Esophagus muscularis mucosa (tissue), 3 donors: ENCODE results near the gene IGF1R.

ENCODE experiments used
- CTCF ChIP-seq, 3 experiments: fragments of 200-600 bp in 2 of 3; fragments of 450-650 bp in 1 of 3; sonication (generic) in 2 of 3; IDR thresholded peaks; one replicate each; pipeline ENCODE4 v1.5.1; 2017 to 2019; ENCODE audit warnings: antibody characterized with exemption in 3 of 3, mild to moderate bottlenecking in 2 of 3, moderate library complexity in 1 of 3
- EP300 ChIP-seq: sonication (generic); formaldehyde crosslinking; IDR thresholded peaks from one replicate; pipeline ENCODE4 v1.6.1; 2017; ENCODE audit warnings: antibody characterized with exemption

GRCh38 chr15:98858610-98859023, 210.3 kb downstream of the IGF1R start:
- TF ChIP-seq CTCF (IDR thresholded peaks at IDR 0.05) = no peak
- TF ChIP-seq EP300 = no peak
